Midbrain (tissue), 1 donor: ENCODE data around the gene XYLT1.

ENCODE experiments used
- DNase-seq: peaks from one replicate; lab custom pipeline; 2025; lab: John Stamatoyannopoulos, UW

XYLT1 gene

DNA sequence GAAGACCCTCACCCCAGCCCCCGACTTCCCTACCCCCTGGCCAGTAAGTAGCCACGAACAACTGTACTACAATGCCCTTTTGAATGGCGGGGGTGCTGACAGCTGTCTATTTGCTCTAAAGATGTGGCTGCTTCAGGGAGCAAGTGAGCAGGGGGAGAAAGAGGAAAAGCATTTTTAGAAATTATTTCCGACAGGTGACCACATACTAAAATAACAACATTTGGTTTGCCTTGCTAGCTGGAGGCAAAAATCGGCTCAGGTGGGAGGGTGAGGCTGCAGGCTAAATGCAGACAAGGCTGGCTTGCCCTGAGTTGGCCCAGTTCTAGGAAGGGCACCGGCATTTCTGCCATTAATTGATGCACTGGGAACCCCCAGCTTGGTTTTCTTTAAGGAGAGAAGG is 188.5 kb downstream of the XYLT1 start:
- no peak for DNase-seq

DNA sequence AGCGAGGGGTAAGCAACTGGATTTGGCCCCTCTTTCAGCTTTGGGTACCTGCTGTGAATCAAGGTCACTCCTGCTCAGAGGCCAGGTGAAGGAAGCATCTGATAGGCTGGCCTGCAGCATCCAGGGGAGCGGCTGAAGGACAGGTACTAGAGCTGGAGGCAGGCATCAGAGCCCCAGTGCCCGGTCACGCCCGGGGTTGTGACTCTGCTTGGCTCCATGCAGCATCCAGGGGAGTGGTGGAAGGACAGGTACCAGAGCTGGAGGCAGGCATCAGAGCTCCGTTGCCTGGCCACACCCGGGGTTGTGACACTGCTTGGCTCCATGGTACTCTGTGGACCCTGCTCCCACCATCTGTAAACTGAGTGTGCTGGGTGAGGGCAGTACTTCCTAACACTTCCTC is 189.7 kb downstream of the XYLT1 start:
- no peak for DNase-seq

DNA sequence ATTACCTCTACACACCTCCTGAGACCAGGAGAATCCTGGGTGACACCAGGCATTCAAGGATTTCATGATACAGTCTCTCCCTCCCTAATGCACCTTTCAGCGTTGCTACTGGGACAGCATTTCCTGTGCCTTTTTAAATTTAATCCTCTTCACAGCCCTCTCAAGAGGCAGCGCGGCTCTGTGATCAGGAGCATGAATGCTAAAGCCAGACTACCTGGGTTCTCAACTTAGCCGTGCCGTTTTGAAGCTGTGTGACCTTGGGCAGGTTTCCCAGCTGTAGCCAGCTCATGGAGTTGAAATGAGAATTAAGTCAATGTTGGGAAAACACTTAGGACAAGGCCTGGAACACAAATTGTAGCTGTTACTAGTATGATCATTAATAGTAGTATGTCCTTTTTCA is 191.8 kb downstream of the XYLT1 start:
- DNase-seq, result no peak

DNA sequence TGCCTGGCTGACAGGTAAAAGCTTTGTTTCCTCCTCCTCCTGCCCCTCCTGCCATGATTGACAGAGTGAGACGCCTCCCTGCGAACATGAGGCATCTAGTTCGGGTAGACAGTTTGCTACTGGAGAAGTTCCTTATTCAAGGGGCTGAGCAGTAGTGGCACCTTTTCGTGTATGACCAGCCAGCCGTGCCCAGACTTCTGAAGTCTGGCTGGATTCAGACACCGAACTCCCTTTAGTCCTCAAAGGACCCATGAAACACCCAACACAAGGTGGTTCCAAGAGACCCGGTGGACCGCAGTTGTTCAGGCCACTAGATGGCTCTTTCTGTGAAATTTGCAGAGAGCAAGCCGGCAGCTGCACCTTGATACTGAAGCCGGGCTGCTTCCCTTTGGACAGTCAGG is 192.8 kb downstream of the XYLT1 start:
- DNase-seq, result peak; percentile 19

DNA sequence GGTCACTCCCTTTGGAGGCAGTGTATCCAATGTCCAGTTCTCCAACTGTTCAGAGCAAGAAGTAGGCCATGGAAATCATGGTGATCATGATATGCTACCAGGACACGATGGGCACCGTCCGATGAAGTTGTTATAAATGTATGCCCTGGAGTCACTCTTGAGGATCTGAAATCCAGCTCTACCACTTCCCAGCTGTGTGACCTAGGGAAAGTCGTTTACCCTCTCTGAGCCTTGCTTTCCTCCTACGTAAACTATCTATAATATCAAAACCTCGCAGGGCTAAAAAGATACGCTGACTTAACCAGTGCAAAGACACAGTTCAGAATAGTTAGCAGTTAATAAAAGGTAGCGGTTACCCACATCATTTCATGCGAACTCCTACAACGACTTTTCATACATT is 194.2 kb downstream of the XYLT1 start:
- no peak for DNase-seq

DNA sequence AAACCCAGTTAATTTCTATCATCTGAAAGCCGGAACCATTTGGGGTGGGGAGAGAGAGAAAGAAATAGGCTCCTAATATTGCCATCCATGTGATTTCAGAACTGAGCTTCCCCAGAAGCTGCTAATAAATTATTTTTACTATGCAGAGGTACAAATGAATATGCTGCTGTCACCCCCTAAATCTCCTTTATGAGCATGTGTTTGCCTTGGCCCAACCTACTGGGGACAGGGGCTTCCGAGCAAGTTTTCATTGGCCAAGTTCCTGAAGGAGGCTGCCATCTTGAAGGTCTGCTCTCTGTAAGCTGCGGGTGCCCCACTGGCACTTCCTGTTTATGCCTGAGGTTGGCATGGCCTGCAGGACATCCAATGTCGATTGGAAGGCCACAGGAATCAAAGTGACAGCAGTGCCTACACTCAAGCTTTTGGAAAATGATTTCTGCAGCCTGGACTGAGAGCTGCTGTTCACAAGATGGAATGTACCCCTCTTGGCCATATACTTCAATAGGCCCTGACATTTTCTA is 194.7 kb downstream of the XYLT1 start:
- no peak for DNase-seq

DNA sequence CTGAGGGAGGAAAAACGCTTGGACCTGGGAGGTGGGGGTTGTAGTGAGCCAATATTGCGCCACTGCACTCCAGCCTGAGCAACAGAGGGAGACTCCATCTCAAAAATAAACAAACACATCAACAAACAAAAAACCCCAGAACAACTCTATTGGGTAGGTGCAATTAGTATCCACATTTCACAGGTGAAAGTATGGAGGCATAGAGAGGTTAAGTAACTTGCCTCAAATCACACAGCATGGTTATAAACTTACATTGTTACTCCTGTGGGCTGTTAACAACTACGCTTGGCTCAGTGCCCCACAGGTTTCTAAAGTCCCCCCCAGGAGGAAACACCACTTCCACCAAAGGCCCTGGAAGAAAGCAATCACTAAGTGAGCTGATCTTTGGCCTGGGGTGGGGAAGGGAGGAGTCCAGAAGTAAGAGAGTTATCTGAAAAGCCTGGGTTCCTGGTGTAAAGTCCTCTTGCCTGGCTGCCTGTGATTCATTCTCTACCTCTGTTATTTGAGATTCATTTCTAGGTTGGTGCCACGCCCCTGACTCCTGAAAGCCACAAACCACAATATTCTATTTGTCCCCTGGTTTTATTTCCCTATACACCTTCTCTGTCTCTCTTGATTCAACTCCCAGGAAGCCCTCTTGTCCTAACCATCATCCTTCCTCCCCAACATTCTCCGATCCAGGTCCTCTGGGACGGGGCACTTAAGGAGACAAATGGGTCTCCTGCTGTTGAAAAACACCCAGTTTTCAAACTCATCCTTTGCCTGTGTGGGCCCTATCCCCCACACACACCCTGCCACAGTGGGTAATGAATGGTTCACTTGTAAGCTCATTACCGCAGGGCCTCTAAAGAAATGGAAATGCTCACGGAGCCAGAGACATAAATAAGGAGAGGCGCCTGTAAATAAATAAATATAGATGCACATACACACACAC is 195.4 kb downstream of the XYLT1 start:
- DNase-seq, result no peak

DNA sequence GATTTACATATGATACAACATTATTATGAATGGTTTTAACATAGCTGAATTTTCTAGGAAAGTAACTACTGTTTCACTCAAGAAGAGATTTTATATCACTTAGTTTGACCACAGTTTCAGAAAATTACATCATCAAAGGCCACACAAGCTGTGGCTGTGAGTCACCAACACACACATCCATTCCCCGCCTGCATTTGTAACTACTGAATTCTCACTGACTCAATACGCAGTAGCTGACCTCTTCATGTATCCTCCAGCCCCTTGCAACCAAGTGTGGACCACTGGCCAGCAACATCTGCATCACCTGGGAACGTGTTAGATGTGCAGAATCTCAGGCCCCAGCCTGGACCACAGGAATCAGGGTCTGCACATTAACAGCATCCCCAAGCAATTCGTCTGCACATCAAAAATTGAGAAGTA is 197.6 kb downstream of the XYLT1 start:
- no peak for DNase-seq

DNA sequence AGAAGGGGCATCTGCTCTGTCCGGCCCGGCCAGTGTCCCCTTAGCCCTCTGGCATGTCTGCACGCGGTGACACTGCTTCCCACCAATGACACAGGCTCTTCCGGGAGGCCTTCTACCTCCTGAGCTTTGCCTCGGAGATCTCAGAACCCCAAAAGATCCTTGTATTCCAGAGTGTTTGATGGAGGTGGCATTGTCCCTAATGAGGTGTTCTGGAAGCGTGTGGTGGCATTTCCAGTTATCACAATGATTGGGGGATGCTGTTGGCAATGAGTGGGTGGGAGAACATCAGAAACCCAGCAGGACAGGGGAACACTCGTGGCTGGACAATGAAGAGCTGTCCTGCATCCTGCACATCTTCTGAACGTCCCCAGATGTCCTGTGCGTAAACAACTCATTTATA is 198.0 kb downstream of the XYLT1 start:
- DNase-seq, result no peak

DNA sequence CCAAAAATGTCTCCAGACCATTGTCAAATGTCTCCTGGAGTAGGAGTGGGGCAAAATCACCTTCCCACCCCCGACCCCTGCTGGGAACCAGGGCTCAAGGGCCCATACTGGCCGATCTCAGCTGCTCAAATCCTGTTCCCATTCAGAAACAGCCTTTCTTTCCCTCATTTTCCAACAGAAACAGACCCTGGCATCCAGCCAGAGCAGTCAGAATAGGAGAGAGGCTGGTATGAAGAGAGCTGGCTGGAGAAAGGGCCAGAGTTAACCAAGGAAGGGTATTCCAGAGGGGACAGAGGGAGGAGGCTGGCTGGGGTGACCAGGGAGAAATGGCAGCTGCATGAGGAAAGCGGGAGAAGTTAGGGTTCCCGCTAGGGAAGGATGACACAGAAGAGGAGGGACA is 199.1 kb downstream of the XYLT1 start:
- DNase-seq, result peak; percentile 72

DNA sequence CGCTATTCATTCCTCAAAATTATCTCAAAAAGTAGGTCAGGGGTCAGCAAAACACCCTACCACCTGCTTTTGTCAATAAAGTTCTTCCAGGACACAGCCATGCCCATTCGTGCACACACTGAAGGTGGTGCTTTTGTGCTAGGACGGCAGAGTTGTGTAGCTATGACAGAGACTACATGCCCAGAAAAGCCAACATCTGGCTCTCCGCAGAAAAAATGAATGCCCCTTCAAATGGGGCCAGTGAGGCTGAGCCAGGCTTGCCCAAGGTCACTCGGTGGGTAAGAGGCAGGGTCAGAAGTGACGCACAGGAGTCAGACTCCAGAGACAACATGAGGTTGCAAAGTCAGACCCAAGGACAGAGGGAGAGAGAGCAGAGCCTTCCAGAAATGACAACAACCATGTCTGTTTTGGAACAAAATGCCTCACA is 200.1 kb downstream of the XYLT1 start:
- peak; percentile 13 for DNase-seq

DNA sequence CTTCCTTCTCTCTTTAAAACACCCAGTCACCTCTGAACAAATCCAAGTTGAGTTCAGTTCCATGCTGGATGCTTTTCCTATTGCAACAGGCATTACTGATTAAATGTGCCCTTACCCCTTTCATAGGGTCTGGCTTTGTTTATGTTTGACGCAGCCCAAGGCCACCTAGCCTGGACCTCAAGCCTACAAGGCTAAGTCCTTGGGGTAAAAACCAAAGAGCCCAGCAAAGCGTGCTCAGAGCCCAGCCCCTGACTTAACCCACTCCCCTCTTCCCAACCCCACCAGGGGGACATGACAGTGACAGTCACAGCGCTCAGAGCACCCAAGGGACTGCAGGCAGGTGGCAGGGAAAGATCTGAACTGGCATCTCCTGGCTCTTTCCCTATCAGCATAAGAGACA is 200.6 kb downstream of the XYLT1 start:
- DNase-seq, result no peak

DNA sequence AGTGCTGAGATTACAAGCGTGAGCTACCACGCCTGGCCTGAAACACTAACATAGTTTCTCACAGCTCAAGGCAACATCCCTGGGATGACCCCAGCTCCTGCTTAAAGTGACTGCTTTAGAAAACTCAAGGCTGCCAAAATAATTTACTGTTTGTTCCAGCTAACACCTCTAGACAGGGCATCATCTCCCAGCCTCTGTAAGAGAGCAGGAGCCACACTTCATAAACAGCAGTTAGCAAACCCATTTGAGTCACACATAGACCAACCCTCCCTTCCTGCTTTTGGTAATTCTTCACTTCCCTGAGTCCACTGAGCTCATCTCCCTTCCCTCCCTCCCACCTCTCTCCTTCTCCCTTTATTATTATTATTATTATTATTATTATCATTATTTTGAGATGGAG is 201.3 kb downstream of the XYLT1 start:
- DNase-seq, result no peak

DNA sequence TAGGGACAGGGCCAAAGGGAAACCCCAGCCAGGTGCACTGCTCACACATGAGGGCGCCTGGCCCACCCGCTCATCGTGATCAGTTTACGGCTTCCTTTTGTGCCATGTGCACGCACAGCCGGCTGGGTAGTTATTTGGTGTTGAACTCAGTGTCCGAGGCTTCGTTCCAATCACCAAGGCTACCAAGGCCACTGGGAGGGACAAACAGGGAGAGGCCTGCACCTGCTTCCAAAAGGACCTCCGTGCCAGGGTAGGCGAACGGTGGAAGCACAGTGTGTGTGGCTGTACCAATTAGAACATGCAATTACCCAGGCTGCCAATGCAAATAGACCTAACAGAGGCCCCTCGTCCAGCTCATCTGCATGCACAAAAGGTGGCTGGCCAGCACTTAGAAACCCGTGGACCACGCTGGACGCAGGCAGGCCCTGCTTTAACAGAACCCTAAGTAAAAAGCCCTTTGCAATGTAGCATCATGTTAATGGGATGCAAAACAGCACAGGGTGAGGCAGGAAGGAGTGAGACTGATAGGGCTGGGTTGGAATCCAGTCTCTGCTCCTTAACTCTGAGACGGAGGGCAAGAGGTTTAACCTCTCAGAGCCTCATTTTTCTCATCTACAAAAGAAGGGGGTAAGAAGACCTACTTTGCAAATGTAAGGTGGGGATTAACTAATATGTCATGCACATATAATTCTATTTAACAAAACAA is 204.0 kb downstream of the XYLT1 start:
- peak; percentile 64 for DNase-seq

DNA sequence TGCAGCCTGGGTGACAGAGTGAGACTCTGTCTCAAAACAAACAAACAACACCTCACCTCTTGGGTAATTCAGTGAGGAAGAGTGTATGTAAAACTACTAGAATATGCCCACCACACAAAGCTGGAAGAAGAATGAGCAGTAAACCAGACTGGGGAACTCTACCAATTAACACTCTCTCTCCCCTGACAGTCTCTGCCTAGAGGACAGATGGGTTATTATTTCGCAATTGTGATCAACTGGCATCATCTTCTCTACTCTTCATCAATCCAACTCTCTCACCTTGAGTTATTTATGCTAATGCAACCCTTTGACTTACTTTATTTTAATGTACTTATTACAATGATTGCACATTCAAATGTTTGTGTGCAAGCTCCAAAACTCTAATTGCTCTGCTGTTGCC is 205.6 kb downstream of the XYLT1 start:
- no peak for DNase-seq

DNA sequence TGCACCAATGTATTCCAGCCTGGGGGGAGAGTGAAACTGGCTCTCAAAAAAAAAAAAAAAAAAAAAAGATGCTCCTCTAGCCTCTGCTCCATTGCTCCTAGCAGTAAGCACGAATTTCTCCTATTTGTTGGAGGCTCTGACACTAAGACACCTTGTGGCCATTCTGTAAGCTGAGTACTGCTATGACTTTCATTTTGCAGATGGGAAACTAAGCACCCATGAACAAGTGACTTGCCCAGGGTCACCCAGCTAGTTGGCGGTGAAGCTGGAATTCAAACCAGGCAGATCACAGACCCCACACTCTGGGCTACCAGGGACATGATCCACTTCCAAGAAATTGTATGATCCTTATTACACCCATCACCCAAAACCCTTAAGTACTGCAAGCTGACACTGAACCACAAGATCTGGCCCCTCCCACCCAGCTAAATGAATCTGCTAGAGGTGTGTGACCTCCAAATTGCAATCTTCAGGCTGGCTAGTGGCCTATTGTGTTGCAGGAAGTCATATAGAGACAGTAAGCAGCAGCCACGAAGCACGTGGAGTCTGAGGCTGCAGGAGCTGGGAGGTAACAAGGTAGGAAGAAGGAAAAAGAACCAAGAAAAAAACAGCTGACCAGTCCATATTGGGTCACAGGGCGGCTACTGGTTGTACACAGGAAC is 209.4 kb downstream of the XYLT1 start:
- DNase-seq, result no peak

DNA sequence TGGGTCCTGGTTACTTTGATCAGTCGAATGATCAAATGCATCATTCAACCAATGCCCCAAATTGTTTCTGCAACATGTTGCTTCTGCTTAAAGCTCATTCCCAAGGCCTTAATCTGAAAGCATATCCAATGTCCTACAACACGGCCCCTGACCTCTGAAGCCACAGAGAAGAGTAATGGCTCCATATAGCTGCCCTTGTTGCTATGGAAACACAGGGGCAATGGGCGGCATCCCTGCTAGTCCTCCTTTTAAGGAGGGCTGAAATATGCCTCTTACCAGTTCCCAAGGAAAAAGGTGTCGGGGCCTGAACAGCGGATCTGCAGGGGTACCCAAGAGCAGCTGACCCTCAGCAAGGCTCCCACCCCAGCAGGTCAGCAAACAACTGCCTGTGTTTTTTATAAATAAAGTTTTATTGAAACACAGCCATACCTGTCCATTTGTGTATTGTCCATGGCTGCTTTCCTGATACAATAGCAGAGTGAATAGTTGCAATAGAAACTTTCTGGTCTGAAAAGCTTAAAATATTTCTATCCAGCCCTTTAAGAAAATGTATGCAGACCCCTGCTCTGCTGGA is 210.4 kb downstream of the XYLT1 start:
- DNase-seq, result no peak

DNA sequence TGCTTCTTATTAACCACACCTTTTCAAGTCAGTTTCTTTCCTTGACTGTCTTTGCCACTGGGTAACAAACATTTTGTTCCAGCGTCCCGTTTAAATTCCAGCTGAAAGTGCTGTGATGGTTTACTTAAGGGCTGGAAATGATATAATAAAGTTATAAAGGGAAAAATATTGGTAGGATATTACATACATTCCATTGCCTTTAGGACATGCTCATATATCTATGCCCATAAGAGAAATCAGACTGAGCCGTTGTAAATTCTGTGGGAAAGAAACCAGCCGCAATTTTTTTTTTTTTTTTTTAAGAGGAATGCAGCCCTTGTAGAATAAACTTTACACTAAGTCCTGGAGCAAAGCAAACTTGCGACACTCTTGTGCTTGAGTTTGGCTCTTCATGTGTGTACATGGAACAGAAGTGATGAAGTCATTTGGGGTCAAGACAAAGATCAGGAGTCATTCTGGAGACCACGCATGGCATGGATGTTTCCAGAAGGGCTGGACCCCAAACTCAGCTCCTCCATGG is 210.9 kb downstream of the XYLT1 start:
- DNase-seq, result no peak

DNA sequence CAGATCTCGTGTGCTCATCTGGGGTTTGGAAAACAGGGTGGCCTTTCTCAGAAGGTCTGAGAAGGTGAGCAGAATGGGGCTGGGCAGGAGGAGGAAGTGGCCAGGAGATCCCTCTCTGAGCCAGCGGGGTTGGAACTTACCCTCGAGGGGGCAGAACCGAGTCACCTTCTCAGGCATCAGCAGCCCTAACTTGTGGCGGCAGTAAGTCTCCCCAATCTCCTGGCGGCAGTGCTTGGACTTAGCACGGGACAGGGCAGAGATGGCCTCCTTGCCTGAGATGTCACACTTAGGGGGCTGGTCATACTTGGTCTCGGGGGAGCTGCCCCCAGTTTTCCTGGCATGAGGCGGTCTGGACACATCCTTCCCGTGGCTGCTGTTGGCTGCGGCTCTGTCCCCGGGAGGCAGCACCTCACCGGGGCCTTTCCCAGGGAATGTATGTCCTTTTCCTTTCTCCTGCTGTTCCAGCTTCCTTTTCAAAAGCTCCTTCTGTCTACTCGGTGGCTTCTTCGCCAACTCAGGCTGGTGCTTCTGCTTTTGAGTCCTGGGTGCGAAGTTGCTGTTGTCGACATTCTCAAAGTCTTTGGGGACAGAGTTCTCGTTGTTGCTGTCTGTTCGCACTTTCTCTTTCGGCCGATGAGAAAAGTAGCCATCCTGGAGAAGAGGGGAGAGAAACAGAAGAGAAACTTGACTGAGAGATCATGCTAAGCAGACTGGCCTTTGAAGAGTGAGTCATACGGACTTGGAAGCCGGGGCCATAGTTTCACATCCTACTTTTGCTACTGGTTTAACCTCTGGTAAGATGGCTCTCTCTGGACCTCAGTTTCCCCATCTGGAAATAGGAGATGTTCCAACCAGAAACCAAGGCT is 211.7 kb downstream of the XYLT1 start:
- no peak for DNase-seq

DNA sequence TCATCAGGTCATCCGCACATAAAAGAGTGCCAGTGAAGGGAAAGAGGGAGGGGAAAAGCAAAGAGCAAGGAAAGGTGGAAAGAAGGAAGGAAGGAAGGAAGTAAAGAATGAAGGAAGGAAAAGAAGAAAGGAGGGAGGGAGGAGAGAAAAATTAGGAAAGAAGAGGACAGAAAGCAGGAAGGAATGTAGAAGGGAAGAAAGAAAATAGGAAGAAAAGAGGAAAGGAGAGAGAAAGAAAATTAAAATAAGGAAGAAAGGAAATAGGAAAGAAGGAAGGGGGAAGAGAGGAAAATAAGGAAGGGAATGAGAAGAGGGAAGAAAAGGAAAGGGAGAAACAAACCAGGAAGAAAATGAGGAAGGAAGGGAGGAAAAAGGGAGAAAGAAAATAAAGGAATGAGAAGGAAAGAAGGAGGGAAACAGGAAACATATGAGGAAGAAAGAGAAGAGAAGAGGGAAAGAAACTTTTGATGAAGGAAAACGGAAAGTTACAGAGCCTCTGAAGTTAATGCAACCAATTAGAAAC is 212.6 kb downstream of the XYLT1 start:
- DNase-seq, result no peak
